GM23338 (cell line): ENCODE data around the gene CYB5A. TPM values are rescaled to one million over a fixed set of nuclear protein-coding genes. Genes with fewer than 3 reads are reported as not detected.

ENCODE experiments used
- ATAC-seq: fragments of 200-7000 bp; cut with Tn5 transposase; 3 replicates; pipeline ENCODE4 v1.9.1; 2020
- DNase-seq: peaks from one replicate; pipeline ENCODE4 v3.0.0-alpha.2; 2015; ENCODE audit warnings: low spot score
- H2AFZ ChIP-seq: fragments of 200-600 bp; sonication (generic); 2 replicates; pipeline ENCODE4 v1.8.0; 2016; ENCODE audit warnings: antibody characterized with exemption, mild to moderate bottlenecking, moderate library complexity
- H3F3A ChIP-seq: fragments of 200-600 bp; sonication (generic); replicated peaks from 2 replicates; pipeline ENCODE4 v1.8.0; 2017; ENCODE audit warnings: antibody characterized with exemption, mixed run types, low read depth
- H3K27ac ChIP-seq: fragments of 200-600 bp; sonication (generic); 2 replicates; pipeline ENCODE4 v1.6.1; 2016; ENCODE audit warnings: low read depth
- H3K27me3 ChIP-seq: fragments of 200-600 bp; sonication (generic); 2 replicates; pipeline ENCODE4 v1.8.0; 2016; ENCODE audit warnings: mild to moderate bottlenecking, mixed run types, moderate library complexity; ENCODE audit not compliant: insufficient read depth
- H3K36me3 ChIP-seq: fragments of 200-600 bp; sonication (generic); 2 replicates; pipeline ENCODE4 v1.8.0; 2016; ENCODE audit warnings: mild to moderate bottlenecking; ENCODE audit not compliant: insufficient read depth
- H3K4me1 ChIP-seq: fragments of 200-600 bp; sonication (generic); 2 replicates; pipeline ENCODE4 v1.8.0; 2016; ENCODE audit warnings: mild to moderate bottlenecking, moderate library complexity; ENCODE audit not compliant: insufficient read depth
- H3K4me2 ChIP-seq: fragments of 200-600 bp; sonication (generic); 2 replicates; pipeline ENCODE4 v1.7.1; 2017; ENCODE audit warnings: mixed run types
- H3K4me3 ChIP-seq: fragments of 200-600 bp; sonication (generic); 2 replicates; pipeline ENCODE4 v1.6.1; 2016; ENCODE audit warnings: mixed run types
- H3K79me2 ChIP-seq: fragments of 200-600 bp; sonication (generic); replicated peaks from 2 replicates; pipeline ENCODE4 v1.8.0; 2017; ENCODE audit warnings: mild to moderate bottlenecking; ENCODE audit not compliant: insufficient read depth
- H3K9me2 ChIP-seq: fragments of 200-600 bp; sonication (generic); 2 replicates; pipeline ENCODE4 v1.8.0; 2017; ENCODE audit not compliant: insufficient read depth
- H4K20me1 ChIP-seq: fragments of 200-600 bp; sonication (generic); replicated peaks from 2 replicates; pipeline ENCODE4 v1.8.0; 2017; ENCODE audit warnings: mild to moderate bottlenecking; ENCODE audit not compliant: insufficient read depth
- H3K27ac Mint-ChIP-seq: 2 replicates; pipeline ENCODE4 v1.8.0; 2020; ENCODE audit warnings: inconsistent platforms, mild to moderate bottlenecking, moderate library complexity, mixed read lengths
- H3K27me3 Mint-ChIP-seq: 3 replicates; pipeline ENCODE4 v1.8.0; 2022; ENCODE audit warnings: low read depth, mild to moderate bottlenecking, moderate library complexity, mixed read lengths, inconsistent platforms; ENCODE audit not compliant: insufficient read depth, poor library complexity
- H3K36me3 Mint-ChIP-seq: 3 replicates; pipeline ENCODE4 v1.8.0; 2021; ENCODE audit warnings: low read depth, mild to moderate bottlenecking, inconsistent platforms, moderate library complexity, mixed read lengths
- H3K4me1 Mint-ChIP-seq: 3 replicates; pipeline ENCODE4 v1.8.0; 2020; ENCODE audit warnings: mild to moderate bottlenecking, inconsistent platforms, mixed read lengths
- H3K4me3 Mint-ChIP-seq: 3 replicates; pipeline ENCODE4 v1.8.0; 2021; ENCODE audit warnings: moderate library complexity, mild to moderate bottlenecking, inconsistent platforms, mixed read lengths
- H3K9me3 Mint-ChIP-seq: 3 replicates; pipeline ENCODE4 v1.8.0; 2020; ENCODE audit warnings: moderate library complexity, mild to moderate bottlenecking, inconsistent platforms, mixed read lengths
- EZH2 ChIP-seq: fragments of 200-600 bp; sonication (generic); IDR thresholded peaks from one replicate; pipeline ENCODE4 v1.8.0; 2017; ENCODE audit warnings: antibody characterized with exemption, mild to moderate bottlenecking, low read depth; ENCODE audit not compliant: unreplicated experiment
- EZH2phosphoT487 ChIP-seq: fragments of 200-600 bp; sonication (generic); IDR thresholded peaks from one replicate; pipeline ENCODE4 v1.8.1; 2018; ENCODE audit warnings: antibody characterized with exemption; ENCODE audit not compliant: unreplicated experiment
- JUNB ChIP-seq: IDR thresholded peaks from one replicate; pipeline ENCODE4 v1.6.1; 2016; ENCODE audit warnings: antibody characterized with exemption; ENCODE audit not compliant: unreplicated experiment
- POLR2AphosphoS5 ChIP-seq: IDR thresholded peaks from 2 replicates; pipeline ENCODE4 v1.6.1; 2016; ENCODE audit warnings: antibody characterized with exemption, low read depth
- REST ChIP-seq: IDR thresholded peaks from one replicate; pipeline ENCODE4 v1.6.1; 2018; ENCODE audit warnings: antibody characterized with exemption; ENCODE audit not compliant: unreplicated experiment
- STAT1 ChIP-seq: IDR thresholded peaks from one replicate; pipeline ENCODE4 v1.6.1; 2016; ENCODE audit warnings: antibody characterized with exemption; ENCODE audit not compliant: unreplicated experiment
- ZNF114 ChIP-seq: fragments of 250-450 bp; sonication (Bioruptor Pico); IDR thresholded peaks from 2 replicates; pipeline ENCODE4 v1.5.0; 2020; ENCODE audit warnings: mild to moderate bottlenecking, moderate library complexity
- ZNF331 ChIP-seq: fragments of 250-450 bp; sonication (Bioruptor Pico); IDR thresholded peaks from 2 replicates; pipeline ENCODE4 v1.5.0; 2020; ENCODE audit warnings: low read depth, mild to moderate bottlenecking, moderate library complexity
- polyA plus RNA-seq: library from polyadenylated mRNA; unstranded; fragments of >200 nt; fragmentation: Nextera tagmentation; extraction: Ambion mirVana; gene quantifications from 2 replicates; pipeline ENCODE4 v1.2.1, GENCODE V29; 2016
- total RNA-seq: library from RNA; depleted of rRNA; stranded (reverse); fragments of >200 nt; shearing (Covaris generic); gene quantifications from 2 replicates; pipeline ENCODE4 v1.2.3, GENCODE V29; 2014
- TF ChIP-seq, protein P1 (sequence below): IDR thresholded peaks from 2 replicates; pipeline ENCODE4 v1.6.1; 2016; ENCODE audit warnings: antibody characterized with exemption
- TF ChIP-seq, protein P2 (sequence below): fragments of 250-450 bp; sonication (Bioruptor Pico); IDR thresholded peaks from 2 replicates; pipeline ENCODE4 v1.5.0; 2020; ENCODE audit warnings: mild to moderate bottlenecking, moderate library complexity

Gene CYB5A
- total and polyA plus RNA-seq, 2 experiments from 2014 or later, result 136 to 283 TPM

- TF ChIP-seq REST (no peak), ZNF114 (CRISPR knock-in tag) (no peak), STAT1 (no peak)
- TF ChIP-seq, protein P1, sequence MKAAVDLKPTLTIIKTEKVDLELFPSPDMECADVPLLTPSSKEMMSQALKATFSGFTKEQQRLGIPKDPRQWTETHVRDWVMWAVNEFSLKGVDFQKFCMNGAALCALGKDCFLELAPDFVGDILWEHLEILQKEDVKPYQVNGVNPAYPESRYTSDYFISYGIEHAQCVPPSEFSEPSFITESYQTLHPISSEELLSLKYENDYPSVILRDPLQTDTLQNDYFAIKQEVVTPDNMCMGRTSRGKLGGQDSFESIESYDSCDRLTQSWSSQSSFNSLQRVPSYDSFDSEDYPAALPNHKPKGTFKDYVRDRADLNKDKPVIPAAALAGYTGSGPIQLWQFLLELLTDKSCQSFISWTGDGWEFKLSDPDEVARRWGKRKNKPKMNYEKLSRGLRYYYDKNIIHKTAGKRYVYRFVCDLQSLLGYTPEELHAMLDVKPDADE, result no peak
These were observed 25.6 kb downstream of the CYB5A start (continued) for GRCh38 chr18:74266161-74266560.

DNA sequence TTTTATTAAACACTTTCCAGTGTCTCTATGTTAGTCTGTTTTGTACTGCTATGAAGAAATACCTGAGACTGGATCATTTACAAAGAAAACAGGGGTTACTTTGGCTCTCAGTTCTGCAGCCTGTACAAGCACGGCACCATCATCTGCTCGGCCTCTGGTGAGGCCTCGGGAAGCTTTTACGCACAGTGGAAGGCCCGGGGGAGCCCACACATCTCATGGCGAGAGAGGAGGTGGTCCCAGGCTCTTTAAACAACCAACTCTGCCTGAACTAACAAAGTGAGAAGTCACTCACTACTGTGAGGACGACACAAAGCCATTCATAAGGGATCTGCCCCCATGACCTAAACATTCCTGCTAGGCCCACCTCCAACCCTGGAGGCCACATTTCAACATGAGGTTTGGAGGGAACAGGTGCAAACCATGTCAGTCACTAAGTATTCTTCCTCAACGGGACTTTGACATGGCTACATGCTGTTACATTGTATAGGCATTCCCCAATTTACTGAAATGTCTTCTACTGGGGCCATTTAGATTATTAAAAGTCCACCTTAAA, 26.1 kb downstream of the CYB5A start:
- no peak for ATAC-seq
- TF ChIP-seq JUNB (no peak), STAT1 (no peak), POLR2AphosphoS5 (no peak), ZNF331 (CRISPR knock-in tag) (no peak), EZH2phosphoT487 (no peak), EZH2 (no peak), REST (no peak)
- TF ChIP-seq, protein P2, sequence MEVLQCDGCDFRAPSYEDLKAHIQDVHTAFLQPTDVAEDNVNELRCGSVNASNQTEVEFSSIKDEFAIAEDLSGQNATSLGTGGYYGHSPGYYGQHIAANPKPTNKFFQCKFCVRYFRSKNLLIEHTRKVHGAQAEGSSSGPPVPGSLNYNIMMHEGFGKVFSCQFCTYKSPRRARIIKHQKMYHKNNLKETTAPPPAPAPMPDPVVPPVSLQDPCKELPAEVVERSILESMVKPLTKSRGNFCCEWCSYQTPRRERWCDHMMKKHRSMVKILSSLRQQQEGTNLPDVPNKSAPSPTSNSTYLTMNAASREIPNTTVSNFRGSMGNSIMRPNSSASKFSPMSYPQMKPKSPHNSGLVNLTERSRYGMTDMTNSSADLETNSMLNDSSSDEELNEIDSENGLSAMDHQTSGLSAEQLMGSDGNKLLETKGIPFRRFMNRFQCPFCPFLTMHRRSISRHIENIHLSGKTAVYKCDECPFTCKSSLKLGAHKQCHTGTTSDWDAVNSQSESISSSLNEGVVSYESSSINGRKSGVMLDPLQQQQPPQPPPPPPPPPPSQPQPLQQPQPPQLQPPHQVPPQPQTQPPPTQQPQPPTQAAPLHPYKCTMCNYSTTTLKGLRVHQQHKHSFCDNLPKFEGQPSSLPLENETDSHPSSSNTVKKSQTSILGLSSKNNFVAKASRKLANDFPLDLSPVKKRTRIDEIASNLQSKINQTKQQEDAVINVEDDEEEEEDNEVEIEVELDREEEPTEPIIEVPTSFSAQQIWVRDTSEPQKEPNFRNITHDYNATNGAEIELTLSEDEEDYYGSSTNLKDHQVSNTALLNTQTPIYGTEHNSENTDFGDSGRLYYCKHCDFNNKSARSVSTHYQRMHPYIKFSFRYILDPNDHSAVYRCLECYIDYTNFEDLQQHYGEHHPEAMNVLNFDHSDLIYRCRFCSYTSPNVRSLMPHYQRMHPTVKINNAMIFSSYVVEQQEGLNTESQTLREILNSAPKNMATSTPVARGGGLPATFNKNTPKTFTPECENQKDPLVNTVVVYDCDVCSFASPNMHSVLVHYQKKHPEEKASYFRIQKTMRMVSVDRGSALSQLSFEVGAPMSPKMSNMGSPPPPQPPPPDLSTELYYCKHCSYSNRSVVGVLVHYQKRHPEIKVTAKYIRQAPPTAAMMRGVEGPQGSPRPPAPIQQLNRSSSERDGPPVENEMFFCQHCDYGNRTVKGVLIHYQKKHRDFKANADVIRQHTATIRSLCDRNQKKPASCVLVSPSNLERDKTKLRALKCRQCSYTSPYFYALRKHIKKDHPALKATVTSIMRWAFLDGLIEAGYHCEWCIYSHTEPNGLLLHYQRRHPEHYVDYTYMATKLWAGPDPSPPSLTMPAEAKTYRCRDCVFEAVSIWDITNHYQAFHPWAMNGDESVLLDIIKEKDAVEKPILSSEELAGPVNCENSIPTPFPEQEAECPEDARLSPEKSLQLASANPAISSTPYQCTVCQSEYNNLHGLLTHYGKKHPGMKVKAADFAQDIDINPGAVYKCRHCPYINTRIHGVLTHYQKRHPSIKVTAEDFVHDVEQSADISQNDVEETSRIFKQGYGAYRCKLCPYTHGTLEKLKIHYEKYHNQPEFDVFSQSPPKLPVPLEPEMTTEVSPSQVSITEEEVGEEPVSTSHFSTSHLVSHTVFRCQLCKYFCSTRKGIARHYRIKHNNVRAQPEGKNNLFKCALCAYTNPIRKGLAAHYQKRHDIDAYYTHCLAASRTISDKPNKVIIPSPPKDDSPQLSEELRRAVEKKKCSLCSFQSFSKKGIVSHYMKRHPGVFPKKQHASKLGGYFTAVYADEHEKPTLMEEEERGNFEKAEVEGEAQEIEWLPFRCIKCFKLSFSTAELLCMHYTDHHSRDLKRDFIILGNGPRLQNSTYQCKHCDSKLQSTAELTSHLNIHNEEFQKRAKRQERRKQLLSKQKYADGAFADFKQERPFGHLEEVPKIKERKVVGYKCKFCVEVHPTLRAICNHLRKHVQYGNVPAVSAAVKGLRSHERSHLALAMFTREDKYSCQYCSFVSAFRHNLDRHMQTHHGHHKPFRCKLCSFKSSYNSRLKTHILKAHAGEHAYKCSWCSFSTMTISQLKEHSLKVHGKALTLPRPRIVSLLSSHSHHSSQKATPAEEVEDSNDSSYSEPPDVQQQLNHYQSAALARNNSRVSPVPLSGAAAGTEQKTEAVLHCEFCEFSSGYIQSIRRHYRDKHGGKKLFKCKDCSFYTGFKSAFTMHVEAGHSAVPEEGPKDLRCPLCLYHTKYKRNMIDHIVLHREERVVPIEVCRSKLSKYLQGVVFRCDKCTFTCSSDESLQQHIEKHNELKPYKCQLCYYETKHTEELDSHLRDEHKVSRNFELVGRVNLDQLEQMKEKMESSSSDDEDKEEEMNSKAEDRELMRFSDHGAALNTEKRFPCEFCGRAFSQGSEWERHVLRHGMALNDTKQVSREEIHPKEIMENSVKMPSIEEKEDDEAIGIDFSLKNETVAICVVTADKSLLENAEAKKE (CRISPR knock-in tag), result no peak

More for the DNA sequence above, 26.1 kb downstream of the CYB5A start:
- Mint-ChIP-seq H3K9me3 (no peaks in the 10 kb centered on the region), H3K27me3 (peaks cover 4% of the 10 kb centered on the region), H3K27ac (peak overlapping the region; percentile 23; the same call in 1 of the 2 replicates), H3K4me3 (no peak overlapping the region), H3K4me1 (peaks cover 28% of the 10 kb centered on the region), H3K36me3 (peaks cover 61% of the 10 kb centered on the region)
- H3F3A ChIP-seq, result no peaks in the 10 kb centered on the region
- H3K9me2 ChIP-seq, result no peaks in the 10 kb centered on the region
- H3K36me3 ChIP-seq, result no peaks in the 10 kb centered on the region; the same call in 1 of the 2 replicates
- H2AFZ ChIP-seq, result no peak overlapping the region
- no peak overlapping the region for H3K4me3 ChIP-seq
- no peak overlapping the region for H3K27ac ChIP-seq
- no peaks in the 10 kb centered on the region; the same call in 1 of the 2 replicates for H3K4me1 ChIP-seq
- H4K20me1 ChIP-seq, result peaks cover 5% of the 10 kb centered on the region; the same call in 1 of the 2 replicates
- H3K79me2 ChIP-seq, result peaks cover 46% of the 10 kb centered on the region
- H3K27me3 ChIP-seq, result no peaks in the 10 kb centered on the region
- H3K4me2 ChIP-seq, result no peak overlapping the region
- no peak for DNase-seq
